Sigmoid colon (tissue), 7 donors: Measurements from ENCODE around the gene TMUB1. TPM values are rescaled to one million over a fixed set of nuclear protein-coding genes. Genes with fewer than 3 reads are reported as not detected.
A peak's percentile ranks its signal among the peaks of the same experiment; 100 is the strongest.

Source experiments
- DNase-seq: peaks from one replicate; pipeline ENCODE4 v3.0.0-alpha.2; 2019
- H3K27ac ChIP-seq, 4 donors: fragments of 200-600 bp; sonication (generic); one replicate each; pipeline ENCODE4 v1.5.1; 2016 to 2019; ENCODE audit warnings: mild to moderate bottlenecking in 1 of 4
- H3K27me3 ChIP-seq, 3 donors: fragments of 200-600 bp; sonication (generic); one replicate each; pipeline ENCODE4 v1.5.1; 2019; ENCODE audit warnings: mild to moderate bottlenecking in 1 of 3
- H3K36me3 ChIP-seq, 4 donors: fragments of 200-600 bp; sonication (generic); one replicate each; pipeline ENCODE4 v1.5.1; 2016 to 2019
- H3K4me1 ChIP-seq, 4 donors: fragments of 200-600 bp; sonication (generic); one replicate each; pipeline ENCODE4 v1.5.1; 2017 to 2019
- H3K4me3 ChIP-seq, 4 donors: fragments of 200-600 bp; sonication (generic); one replicate each; pipeline ENCODE4 v1.5.1; 2017 to 2019; ENCODE audit warnings: mild to moderate bottlenecking in 2 of 4, moderate library complexity in 1 of 4
- H3K9me3 ChIP-seq, 4 donors: fragments of 200-600 bp in 3 of 4; sonication (generic) in 3 of 4; one replicate each; pipeline versions ENCODE4 v1.5.1 to v1.6.1; 2013 to 2019
- CTCF ChIP-seq, 4 experiments: fragments of 450-650 bp in 3 of 4; fragments of 200-600 bp in 1 of 4; IDR thresholded peaks; one replicate each; pipeline ENCODE4 v1.5.1; 2016 to 2019; ENCODE audit warnings: antibody characterized with exemption in 4 of 4, mild to moderate bottlenecking in 3 of 4, moderate library complexity in 2 of 4
- EP300 ChIP-seq, 4 donors: sonication (generic); formaldehyde crosslinking; IDR thresholded peaks; one replicate each; pipeline ENCODE4 v1.6.1; 2017; ENCODE audit warnings: antibody characterized with exemption in 4 of 4
- POLR2A ChIP-seq, 2 donors: fragments of 450-650 bp; IDR thresholded peaks; one replicate each; pipeline ENCODE4 v1.6.1; 2016; ENCODE audit warnings: antibody characterized with exemption in 2 of 2, mild to moderate bottlenecking in 2 of 2, moderate library complexity in 2 of 2
- POLR2AphosphoS5 ChIP-seq, 4 donors: sonication (generic); formaldehyde crosslinking; IDR thresholded peaks; one replicate each; pipeline ENCODE4 v1.6.1; 2017; ENCODE audit warnings: antibody characterized with exemption in 4 of 4
- WGBS, 2 donors: extraction: QIAGEN DNeasy Blood & Tissue Kit; methylation state at CpG; one replicate each; pipeline ENCODE4 v1.1.7; 2013; 5-methylcytosine and 5-hydroxymethylcytosine counted together
- intact Hi-C: fragments of 100-400 bp; cut with DNase I; formaldehyde crosslinking; loops from one replicate; pipeline ENCODE4 v1.15.1; 2023
- polyA plus RNA-seq, 3 donors: library from polyadenylated mRNA; stranded (reverse); fragments of 200-250 nt; gene quantifications; one replicate each; pipeline ENCODE4 v1.2.3, GENCODE V29; 2013
- total RNA-seq, 4 donors: library from RNA; depleted of rRNA; stranded (reverse); fragments of >200 nt; gene quantifications; one replicate each; pipeline ENCODE4 v1.1.0, GENCODE V29; 2016
- donor health status: healthy with polysubstance abuse.
- donor health status: Bipolar disorder and iron deficiency.
- donor health status: healthy.

The TMUB1 gene
- total and polyA plus RNA-seq, 7 donors, result 33.4 to 74.6 (median 45.0) TPM

- DNase-seq, result peak; percentile 91
- WGBS, 2 donors, result 45 to 51% methylated on average over 24 of the region's 24 CpGs
- intact Hi-C loops, result loop anchor here (1.0 to 2.0 kb wide), 2 partner anchors 48 to 179 kb away; no protein-coding TSS in a partner anchor
- peaks cover 19 to 64% (median 48%) of the 10 kb centered on the region in 4 donors for H3K36me3 ChIP-seq
- TF ChIP-seq CTCF (IDR thresholded peaks at IDR 0.05) (peak; percentile 93 to 98 (median 96)), EP300 (IDR thresholded peaks at IDR 0.05) (no peak), POLR2A (IDR thresholded peaks at IDR 0.05) (no peak), POLR2AphosphoS5 (IDR thresholded peaks at IDR 0.05) (no peak)
- H3K9me3 ChIP-seq, result no peaks in the 10 kb centered on the region
- H3K4me1 ChIP-seq, result peaks cover 0 to 26% (median 15%) of the 10 kb centered on the region in 4 donors
- no peak overlapping the region for H3K4me3 ChIP-seq
- H3K27ac ChIP-seq, result no peak overlapping the region
- no peaks in the 10 kb centered on the region for H3K27me3 ChIP-seq
These were observed 40.6 kb upstream of the TMUB1 start for GRCh38 chr7:151123822-151124464.

GRCh38 chr7:151123158-151123821 is 40.0 kb upstream of the TMUB1 start:
- Histone ChIP-seq H3K36me3 (peaks cover 19 to 64% (median 48%) of the 10 kb centered on the region in 4 donors), H3K27ac (no peak overlapping the region), H3K9me3 (no peaks in the 10 kb centered on the region), H3K27me3 (no peaks in the 10 kb centered on the region), H3K4me3 (no peak overlapping the region), H3K4me1 (peaks cover 0 to 26% (median 15%) of the 10 kb centered on the region in 4 donors)
- intact Hi-C loops, result no loop called here
- TF ChIP-seq CTCF (IDR thresholded peaks at IDR 0.05) (no peak), POLR2AphosphoS5 (IDR thresholded peaks at IDR 0.05) (no peak), POLR2A (IDR thresholded peaks at IDR 0.05) (no peak), EP300 (IDR thresholded peaks at IDR 0.05) (no peak)
- no peak for DNase-seq
- WGBS, 2 donors, result 90 to 93% methylated on average over 50 of the region's 50 CpGs

GRCh38 chr7:151122796-151123157 is 39.5 kb upstream of the TMUB1 start:
- intact Hi-C loops, result no loop called here
- no peak for TF ChIP-seq POLR2AphosphoS5 (IDR thresholded peaks at IDR 0.05)
- TF ChIP-seq POLR2A (IDR thresholded peaks at IDR 0.05), result no peak
- no peak for TF ChIP-seq EP300 (IDR thresholded peaks at IDR 0.05)
- TF ChIP-seq CTCF (IDR thresholded peaks at IDR 0.05), result no peak
- Histone ChIP-seq H3K27me3 (no peaks in the 10 kb centered on the region), H3K9me3 (no peaks in the 10 kb centered on the region), H3K4me1 (peaks cover 0 to 26% (median 15%) of the 10 kb centered on the region in 4 donors), H3K27ac (no peak overlapping the region), H3K4me3 (no peak overlapping the region), H3K36me3 (peaks cover 21 to 66% (median 48%) of the 10 kb centered on the region in 4 donors)
- 93 to 95% methylated on average over 29 of the region's 29 CpGs for WGBS, 2 donors
- no peak for DNase-seq

- no peak for TF ChIP-seq POLR2A (IDR thresholded peaks at IDR 0.05)
- TF ChIP-seq EP300 (IDR thresholded peaks at IDR 0.05), result no peak
- TF ChIP-seq CTCF (IDR thresholded peaks at IDR 0.05), result no peak
- TF ChIP-seq POLR2AphosphoS5 (IDR thresholded peaks at IDR 0.05), result no peak
- Histone ChIP-seq H3K27me3 (no peaks in the 10 kb centered on the region), H3K9me3 (no peaks in the 10 kb centered on the region), H3K4me3 (no peak overlapping the region), H3K4me1 (peaks cover 0 to 26% (median 15%) of the 10 kb centered on the region in 4 donors), H3K36me3 (peaks cover 21 to 71% (median 48%) of the 10 kb centered on the region in 4 donors), H3K27ac (no peak overlapping the region)
- no peak for DNase-seq
- intact Hi-C loops, result no loop called here
- WGBS, 2 donors, result 91 to 92% methylated on average over 24 of the region's 24 CpGs
These were observed 39.0 kb upstream of the TMUB1 start for GRCh38 chr7:151122276-151122675.
